NCI-H2029 treated with DMSO at 0.1 percent for 48 hours (cell line): ENCODE measurements around the gene MRPL43.
"Not testable (repeated sequence)": the region's sequence is repeated elsewhere in the genome, so short reads cannot be mapped to it uniquely, and the experiment has no call there.

Source experiments
- DNase-seq: peaks from one replicate; lab custom pipeline; 2025; lab: John Stamatoyannopoulos, UW

The MRPL43 gene

DNA sequence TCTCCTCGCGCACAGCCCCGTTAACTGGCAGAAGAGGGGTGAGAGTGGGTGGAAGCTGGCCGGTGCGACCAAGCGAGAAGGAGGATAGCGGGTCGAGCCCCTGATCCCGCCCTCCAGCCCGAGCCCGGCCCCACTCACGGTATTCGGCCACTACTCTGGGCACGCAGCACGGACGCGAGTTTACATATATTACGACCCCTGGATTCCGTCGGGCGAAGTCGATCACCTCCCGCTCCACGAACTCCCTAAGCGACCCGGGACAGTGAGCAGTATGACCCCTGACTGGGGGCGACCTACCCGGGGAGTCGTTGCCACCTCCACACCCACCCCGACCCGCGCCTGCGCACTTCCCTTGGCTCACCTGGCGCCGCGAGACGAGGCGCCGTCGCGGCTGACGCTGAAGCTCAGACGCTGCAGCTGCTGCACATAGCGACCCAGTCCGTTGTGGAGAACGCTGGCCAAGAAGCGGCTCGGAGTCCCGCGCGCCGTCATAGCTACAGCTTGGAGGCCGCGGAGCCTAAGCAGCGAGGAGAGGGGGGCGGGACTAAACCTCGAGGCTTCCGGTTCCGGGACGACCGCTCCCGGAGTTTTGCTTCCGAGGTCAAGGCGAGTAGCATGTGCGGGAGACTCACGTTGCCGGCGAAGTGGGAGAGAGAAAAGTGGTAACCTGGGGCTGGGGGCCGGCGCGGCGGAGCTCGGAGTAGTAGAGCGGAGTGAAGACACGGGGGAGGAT is at the start of gene MRPL43, which contains the start of gene TWNK:
TSS of gene MRPL43 (minus strand) at position 546 of the 733 bp plus-strand sequence. CDS start at position 492, 54 bp downstream.
TSS of gene TWNK (plus strand) at position 592 of the 733 bp plus-strand sequence. CDS start 668 bp downstream, outside the sequence.
- DNase-seq = no peak

DNA sequence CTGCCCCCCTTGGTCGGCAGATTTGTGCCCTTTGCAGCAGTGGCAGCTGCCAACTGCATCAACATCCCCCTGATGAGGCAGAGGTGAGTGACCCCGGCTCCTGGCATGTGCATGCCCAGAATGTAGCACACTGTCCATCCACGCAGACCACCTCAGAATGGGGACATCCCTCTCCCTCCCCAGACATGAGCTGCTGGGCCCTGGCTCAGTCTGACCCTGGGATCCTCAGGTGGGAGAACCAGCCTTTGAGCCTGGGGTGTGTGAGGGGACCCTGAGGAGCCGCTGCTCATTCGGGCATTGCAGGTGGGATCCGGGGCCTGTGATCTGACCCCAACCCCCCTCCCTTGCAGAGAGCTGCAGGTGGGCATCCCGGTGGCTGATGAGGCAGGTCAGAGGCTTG is 49.4 kb upstream of the MRPL43 start:
- DNase-seq = no peak

DNA sequence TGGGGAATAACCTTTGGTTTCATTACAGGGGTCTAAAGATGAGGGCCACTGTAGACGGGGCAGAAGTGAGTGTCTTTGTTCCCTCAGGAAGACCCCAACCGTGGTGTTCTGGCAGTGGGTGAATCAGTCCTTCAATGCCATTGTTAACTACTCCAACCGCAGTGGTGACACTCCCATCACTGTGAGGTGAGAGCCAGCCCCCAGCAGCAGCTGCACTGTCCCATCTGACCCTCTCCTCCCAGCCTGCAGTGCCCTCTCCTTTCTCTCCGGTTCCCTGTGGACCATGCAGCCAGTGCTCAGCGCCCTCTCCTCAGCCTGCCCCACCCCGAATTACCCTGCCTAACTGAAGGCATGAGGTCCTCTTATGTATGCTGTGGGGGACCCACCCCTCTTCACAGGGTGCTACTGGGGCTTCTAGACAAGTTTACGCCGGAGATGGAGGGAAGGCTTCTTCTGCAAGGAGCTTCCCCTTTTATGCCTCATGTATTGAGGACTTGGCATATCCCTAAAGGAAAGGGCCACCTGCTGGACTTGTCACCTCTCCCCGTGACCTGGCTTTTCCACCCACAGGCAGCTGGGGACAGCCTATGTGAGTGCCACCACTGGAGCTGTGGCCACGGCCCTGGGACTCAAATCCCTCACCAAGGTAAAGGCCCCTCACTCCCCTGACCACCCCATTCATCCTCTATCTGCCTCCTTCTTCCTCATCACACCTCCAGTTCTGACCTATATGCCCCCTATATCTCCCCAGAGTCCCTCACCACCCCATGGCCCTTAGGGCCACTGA is 48.8 kb upstream of the MRPL43 start:
- no peak for DNase-seq

DNA sequence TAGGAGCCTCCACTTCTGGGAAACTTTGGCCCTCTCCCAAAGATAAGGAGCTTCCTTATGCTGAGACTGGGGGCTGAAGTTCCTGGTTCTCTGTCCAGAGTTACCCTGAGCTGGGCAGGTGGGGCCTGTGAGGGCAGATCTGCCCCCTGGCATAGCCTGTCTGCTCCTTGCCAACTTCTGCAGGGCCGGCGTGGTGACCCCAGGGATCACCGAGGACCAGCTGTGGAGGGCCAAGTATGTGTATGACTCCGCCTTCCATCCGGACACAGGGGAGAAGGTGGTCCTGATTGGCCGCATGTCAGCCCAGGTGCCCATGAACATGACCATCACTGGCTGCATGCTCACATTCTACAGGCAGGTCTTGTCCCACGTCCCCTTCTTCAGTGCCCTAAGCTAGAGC is 48.0 kb upstream of the MRPL43 start:
- no peak for DNase-seq

DNA sequence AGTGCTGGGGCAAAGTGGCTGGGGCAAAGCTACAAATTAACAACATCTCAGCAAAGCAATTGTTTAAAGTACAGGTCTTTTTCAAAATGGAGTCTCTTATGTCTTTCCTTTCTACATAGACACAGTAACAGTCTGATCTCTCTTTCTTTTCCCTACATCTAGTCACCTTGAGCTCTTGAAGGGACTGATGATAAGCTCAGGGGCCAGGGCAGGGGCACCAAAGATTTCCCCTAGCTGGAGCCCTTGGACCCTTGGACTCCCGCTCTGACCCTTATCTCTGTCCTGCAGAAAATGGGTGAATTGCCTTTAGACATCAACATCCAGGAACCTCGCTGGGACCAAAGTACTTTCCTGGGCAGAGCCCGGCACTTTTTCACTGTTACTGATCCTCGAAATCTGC is 47.1 kb upstream of the MRPL43 start:
- DNase-seq = not testable (repeated sequence)

DNA sequence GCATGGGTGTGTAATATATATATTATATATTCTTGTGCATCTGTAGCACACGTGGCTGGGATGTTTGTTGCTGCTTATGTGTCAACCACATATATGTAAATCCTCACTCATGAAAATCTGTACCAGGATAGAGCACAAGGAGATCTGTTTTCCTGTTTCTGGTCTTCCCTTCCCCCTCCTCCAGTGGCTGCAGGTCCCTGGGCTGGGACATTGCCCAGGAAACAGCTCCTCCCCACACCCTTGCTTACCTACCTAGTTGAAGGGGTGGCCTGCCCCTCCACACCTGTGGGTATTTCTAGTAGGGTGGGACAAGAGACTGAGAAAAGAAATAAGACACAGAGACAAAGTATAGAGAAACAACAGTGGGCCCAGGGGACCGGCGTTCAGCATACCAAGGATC is 46.0 kb upstream of the MRPL43 start:
- no peak for DNase-seq

DNA sequence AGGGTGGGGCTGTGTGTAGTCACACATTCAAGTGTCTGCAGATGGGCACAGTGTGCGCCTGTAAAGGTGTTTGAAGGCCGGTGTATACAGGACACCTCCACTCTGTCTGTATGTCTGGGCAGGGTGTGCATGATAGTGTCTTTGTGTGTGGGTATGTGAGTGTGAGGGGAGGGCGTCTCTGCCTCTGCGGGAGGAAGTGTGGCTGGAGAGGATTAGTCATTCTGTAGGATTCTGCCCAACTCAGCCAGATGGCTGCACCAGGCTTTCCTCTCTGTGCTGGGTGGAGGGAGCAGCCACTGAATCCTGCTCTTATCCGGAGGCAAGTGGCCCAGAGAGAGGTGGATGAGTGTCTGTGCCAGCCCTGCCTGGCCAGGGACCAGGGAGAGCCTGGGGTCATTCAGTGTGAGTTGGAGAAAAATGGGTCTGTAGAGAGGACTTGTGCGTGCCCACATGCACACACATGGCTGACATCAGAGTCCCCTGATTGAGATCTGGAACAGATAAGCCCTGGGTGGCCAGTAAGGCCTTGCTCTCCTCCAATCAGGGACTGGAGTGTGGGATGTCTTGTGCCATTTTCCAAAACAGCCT is 45.4 kb upstream of the MRPL43 start:
- DNase-seq = no peak

DNA sequence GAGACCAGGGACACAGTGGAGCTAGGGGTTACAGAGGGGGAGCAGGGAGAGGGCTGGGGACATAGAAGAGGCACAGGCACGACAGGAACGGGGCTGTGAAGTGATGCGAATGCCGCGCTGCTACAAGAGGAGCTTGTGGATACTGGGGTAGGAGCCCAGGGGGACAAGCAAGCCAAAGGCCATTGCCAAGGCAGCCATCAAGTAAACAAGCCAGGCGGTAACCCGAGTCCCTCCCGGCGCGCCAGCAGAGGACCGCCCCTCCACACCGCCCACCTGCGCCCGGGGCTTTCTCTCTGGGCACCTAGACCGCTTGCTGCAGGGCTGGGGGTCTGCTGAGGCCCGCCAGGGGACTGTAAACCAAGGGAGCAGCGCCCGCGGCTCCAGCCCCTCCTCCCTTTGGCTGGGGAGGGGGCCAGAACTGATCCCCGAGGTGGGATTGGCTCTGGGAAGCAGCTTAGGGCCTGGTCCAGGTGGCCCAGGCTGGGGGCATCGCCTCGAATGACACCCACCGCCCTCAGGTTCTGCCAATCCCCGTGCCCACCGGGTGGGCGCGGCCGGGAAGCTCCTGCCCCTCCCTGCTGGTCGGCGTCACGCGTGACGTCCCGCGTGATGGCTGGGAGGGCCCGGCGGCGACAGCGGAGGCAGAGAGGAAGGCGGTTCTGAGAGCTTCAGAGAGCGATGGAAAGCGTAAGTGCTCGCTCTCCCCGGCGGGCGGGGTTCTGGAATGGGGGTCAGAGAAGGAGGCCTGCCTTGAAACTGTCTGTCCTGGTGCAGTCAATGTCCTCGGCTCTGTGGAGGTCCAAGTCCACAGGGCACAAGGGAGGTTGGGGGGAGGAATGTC is 44.7 kb upstream of the MRPL43 start:
- DNase-seq = no peak

DNA sequence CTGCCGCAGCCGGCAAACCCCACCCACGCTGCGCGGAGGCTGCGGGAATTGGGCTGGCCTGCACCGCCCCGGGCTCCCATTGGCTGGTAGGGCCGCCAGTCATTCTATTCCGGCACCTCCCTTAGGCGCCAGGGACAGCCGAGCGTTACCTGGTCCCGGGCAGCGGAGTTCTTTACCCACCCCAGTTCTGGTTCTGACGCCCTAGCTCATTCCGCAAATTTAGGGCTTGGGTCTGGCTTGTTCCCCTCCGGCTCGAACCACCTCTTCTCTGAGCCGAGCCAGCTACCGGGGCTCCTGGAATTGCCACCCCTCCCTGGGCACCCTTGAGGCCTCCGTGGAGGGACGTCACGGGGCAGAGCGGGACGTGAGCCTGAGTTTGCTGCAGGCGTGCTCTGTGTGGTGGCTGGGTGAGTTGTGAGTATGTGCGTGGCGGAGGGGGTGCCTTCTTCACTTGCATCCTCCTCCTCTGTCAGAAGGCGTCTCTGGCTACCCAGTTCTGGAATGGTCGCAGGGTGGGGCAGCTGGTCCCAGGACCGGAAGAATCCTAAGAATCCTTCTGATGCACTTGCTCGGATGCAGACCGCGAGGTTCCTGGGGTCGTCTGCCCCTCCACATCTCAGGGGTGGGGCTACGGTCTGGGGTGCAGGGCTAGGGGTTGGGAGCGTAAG is 44.0 kb upstream of the MRPL43 start, which contains the start of the genes PDZD7 and SFXN3:
TSS of gene PDZD7 (minus strand) at position 2 of the 668 bp plus-strand sequence. CDS start 910 bp downstream, outside the sequence.
TSS of gene SFXN3 (plus strand) at position 107 of the 668 bp plus-strand sequence. CDS start 3,461 bp downstream, outside the sequence.
- DNase-seq = peak; percentile 20

DNA sequence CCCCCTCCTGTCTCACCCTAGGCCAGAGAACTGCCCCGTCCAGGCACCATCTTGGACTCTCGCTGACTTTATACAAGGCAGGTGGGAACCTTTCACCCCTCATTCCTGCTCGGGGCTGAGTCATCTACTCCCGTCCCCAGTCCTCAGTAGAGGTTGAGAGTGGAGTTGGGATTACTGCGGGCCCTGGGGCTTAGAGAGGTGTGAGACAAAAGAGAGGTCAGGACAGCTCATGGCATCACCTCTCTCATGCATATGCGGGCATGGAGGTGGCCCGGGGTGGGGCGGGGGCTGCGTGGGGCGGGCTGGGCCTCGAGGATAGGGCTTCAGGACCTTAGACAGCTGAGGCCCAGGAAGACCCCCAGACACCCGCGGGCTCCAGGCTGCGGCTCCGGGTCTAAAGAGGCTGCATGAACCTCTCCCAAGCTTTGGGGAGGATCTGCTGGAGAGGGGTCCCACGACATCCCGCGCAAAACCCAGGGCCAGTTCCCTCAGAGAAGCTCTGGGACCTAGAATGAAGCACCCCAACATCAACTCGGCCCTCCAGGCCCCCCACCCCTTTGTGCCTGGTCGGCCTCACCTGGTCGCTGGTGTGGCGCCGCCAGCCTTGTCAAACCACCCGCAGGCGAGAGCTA is 43.3 kb upstream of the MRPL43 start:
- no peak for DNase-seq

DNA sequence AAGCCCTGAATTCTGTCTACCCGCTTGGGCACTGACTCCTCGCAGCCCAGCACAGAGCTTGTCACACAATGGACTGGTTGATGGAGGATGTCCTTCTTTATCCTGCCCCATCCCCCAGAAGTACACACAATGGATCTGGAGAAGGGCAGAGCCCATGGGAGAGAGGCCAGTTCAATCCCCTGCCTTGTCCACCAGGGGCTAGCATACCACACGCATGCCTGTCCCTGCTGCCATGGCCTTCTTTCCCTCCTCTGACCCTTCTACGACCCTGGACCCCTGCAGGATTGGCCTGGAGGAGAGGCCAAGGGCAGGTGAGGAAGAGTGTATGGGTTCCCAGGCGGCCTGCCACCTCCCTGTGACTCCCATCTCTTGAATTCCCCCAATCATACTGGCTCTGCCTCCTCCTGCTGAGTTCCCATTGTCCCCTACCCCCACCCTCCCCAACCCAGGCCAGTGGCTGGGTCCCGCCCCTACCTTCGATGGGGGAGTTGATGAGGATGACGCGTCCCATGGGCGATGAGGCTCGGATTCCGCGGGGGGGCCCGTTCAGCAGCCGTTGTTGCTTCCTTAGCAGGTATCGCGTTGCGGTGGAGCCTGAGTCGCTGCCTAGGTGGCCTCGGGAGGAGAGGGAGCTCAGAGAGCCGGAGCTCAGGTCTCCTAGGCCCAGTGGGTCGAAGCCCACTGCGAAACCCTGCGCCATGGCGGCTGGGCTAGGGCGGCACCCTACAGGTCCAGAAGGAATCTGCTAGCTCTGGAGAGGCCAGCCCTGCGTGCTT is 42.4 kb upstream of the MRPL43 start:
- DNase-seq = no peak

DNA sequence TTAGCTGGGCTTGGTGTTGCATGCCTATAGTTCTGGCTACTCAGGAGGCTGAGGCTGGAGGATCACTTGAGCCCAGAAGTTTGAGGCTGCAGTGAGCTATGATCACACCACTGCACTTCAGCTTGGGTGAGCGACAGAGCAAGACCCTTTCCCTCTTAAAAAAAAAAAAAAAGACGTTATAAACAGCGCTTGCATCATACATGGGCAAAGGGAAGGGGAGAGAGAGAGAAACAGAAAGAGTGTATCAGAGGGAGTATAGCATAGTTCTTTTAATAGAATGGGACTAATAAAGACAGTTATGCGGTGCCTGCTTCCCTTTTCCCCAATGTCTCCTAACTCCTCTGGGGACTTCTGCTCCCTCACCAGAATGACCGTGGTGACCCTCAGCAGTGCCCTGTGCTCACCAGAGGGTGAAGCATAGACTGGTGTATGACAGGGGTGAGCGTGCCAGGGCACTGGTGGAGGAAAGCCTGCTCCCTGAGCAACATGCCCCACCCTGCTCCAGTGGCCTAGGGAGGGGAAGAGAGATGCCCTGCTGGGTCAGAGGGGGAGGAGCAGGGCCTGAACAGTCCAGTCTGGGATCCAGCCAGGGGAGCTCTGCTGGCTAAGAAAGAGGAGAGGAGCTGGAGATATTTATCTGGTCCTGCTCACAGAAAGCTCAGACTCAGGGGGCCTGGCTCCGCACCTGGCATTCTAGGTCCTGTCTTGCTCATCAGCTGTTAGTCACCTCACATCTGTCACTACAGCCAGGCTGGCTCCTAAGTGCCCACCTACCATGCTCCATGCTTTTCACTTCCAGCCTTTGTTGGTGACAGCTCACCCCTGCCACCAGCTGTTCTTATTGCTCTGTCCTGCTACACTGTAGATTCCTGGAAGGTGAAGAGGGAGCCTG is 41.4 kb upstream of the MRPL43 start:
- no peak for DNase-seq

DNA sequence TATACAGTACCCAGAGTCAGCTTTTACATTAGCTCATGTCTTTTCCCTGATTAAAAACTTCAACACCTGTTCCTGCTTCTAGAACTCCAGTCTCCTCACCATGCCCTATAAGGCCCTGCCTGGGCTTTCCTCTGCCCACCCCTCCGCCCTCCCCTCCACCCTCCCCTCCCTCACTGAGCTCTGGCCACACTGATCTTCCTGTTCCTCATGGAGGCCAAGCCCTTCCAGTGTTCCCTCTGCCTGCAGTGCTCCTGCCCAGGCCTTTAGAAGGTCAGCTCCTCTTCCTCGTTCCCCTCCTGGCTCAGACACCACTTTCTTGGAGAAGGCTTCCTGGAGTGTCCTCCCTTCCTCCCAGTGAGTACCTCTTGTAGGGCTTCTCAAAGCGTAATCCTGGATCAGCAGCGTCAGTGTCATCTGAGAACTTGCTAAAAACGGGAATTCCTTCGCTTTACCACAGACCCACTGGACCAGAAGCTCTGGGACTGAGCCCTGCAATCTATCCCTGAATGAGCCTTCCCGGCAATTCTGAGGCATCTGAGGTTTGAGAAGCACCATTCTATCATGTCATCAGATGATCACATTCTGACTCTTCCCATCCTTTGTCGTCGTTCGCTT is 39.9 kb upstream of the MRPL43 start:
- DNase-seq = no peak

DNA sequence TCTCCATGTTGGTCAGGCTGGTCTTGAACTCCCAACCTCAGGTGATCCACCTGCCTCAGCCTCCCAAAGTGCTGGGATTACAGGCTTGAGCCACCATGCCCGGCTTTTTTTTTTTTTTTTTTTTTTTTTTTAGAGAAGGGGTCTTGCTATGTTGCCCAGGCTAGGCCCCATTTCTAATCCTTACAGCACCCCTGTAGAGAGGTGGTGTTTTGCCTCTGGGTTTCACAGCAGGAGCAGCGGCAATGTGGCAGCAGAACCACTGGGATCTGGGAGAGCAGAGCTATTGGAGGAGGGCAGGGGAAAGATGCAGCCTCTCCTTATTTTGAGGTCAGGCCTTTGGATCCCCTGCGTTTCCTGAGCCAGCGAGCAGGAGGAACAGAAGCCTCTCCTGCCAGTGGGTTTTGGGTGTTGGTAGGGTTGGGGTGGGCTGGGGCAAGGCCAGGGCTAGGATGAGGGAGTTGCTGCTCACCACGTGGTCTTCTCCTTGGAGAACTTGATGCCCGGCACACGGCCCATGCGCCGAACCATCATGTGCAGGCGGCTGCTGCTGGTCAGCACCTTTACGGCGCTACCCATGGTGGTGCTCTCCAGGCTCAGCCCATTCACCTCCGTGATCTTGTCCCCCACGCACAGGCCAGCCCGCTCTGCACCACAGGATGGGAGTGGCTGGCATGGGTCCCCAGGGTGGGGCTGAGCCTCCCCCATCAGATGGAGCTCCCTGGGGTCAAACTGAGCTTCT is 35.8 kb upstream of the MRPL43 start:
- DNase-seq = no peak

DNA sequence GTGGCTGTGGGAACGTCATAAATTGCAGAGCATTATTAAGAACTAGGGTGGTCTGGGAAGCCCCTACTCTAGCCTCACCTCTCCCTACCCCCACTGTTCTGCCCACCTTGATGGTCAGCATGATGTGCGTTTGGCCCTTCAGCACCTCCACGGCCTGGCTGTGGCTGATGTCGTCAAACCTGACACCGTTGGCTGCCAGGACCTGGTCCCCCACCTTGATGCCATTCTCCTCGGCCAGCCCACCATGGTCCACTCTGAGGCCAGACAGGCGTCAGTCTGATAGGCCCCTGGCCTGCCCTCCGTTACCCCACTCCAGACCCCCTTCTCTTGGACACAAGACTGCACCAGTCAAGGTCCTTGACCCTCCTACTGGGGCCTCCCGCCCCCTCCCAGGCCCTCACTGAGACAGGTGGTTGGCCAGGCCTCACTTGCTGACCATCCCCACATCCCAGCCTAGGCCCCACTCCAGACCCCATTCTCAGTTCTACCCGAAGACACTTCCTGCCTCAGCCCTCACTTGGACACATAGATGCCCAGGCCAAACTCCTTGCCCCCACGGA is 34.5 kb upstream of the MRPL43 start:
- DNase-seq = no peak

DNA sequence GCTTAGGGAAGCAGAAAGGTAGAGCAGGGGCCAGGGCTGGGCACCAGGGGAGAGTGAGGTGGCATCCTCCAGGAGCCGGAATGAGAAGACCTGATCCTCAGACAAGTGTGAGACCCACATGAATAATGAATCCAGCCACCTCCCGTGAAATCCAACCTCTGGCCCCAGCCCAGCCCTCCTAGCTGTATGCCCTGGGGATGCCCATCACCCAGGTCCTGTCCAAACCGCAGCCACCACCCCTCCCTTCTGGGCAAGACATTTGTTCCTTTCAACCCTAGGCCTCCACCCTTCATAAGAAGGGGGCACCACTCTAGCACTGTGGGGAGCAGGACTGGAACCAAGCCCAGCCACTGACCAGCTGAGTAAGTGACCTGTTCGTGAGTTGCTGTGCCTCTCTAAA is 33.9 kb upstream of the MRPL43 start:
- DNase-seq = no peak

DNA sequence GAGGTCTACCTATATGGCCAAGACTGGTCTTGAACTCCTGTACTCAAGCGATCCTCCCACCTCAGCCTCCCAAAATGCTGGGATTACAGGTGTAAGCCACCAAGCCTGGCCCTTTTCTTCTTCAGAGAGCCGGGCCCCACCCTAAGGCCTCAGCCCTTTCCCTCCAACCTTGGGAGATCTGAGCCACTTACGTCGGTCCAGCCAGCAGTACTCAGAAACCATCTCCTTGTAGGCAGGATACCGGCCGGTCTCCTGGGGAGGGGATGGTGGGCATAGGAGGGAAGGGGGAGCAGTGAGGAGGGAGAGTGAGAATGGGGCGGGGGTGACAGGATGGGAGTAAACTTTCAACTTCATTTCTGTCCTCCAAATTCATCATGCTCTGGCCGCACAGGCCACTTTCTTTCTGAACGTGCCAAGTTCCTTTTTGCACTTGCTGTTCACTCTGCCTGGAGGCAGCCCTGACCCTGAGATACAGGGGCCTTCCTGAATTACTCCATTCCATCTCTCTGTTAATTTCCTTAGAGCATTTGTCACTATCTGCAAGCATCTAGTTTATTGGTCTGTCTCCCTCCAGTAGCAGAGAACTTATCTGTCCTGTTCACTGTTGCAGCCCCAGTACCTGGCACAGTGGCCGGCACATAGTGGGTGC is 33.3 kb upstream of the MRPL43 start:
- no peak for DNase-seq
